Lung (tissue), 12 donors: ENCODE results near the gene SPAG17. TPM values are rescaled to one million over a fixed set of nuclear protein-coding genes. Genes with fewer than 3 reads are reported as not detected.

Source experiments
- ATAC-seq: fragments of 200-7000 bp; cut with Tn5 transposase; one replicate; pipeline ENCODE4 v1.9.1; 2020; ENCODE audit warnings: moderate number of reproducible peaks; ENCODE audit not compliant: insufficient read depth, low FRiP score
- DNase-seq, 3 donors: peaks; one replicate each; pipeline ENCODE4 v3.0.0-alpha.2; 2013 to 2017
- H3K27ac ChIP-seq, 2 donors: one replicate each; pipeline ENCODE4 v1.5.1; 2013; ENCODE audit warnings: mild to moderate bottlenecking in 2 of 2, moderate library complexity in 2 of 2, control low read depth in 1 of 2, inconsistent platforms in 1 of 2, low read depth in 1 of 2, low read length in 1 of 2
- H3K27me3 ChIP-seq, 3 donors: one replicate each; pipeline ENCODE4 v1.5.1; 2013; ENCODE audit warnings: low read length in 2 of 3; ENCODE audit not compliant: control insufficient read depth in 3 of 3, insufficient read depth in 3 of 3
- H3K36me3 ChIP-seq, 4 donors: one replicate each; pipeline ENCODE4 v1.5.1; 2013; ENCODE audit warnings: low read length in 4 of 4, mild to moderate bottlenecking in 1 of 4, moderate library complexity in 1 of 4; ENCODE audit not compliant: control insufficient read depth in 4 of 4, insufficient read depth in 4 of 4
- H3K4me1 ChIP-seq, 5 donors: one replicate each; pipeline ENCODE4 v1.5.1; 2013; ENCODE audit warnings: low read length in 5 of 5, mild to moderate bottlenecking in 2 of 5, moderate library complexity in 1 of 5; ENCODE audit not compliant: control insufficient read depth in 5 of 5, insufficient read depth in 5 of 5
- H3K4me3 ChIP-seq: one replicate; pipeline ENCODE4 v1.5.1; 2013; ENCODE audit warnings: mild to moderate bottlenecking, control low read depth, moderate library complexity
- H3K9ac ChIP-seq, 2 donors: one replicate each; pipeline ENCODE4 v1.5.1; 2013; ENCODE audit warnings: low read length in 2 of 2, control low read depth in 1 of 2; ENCODE audit not compliant: insufficient read depth in 1 of 2
- H3K9me3 ChIP-seq, 4 donors: one replicate each; pipeline ENCODE4 v1.5.1; 2013; ENCODE audit warnings: low read length in 3 of 4, mild to moderate bottlenecking in 1 of 4, moderate library complexity in 1 of 4; ENCODE audit not compliant: control insufficient read depth in 4 of 4, insufficient read depth in 3 of 4
- CTCF ChIP-seq: IDR thresholded peaks from 2 replicates; pipeline ENCODE4 v1.5.1; 2012; ENCODE audit warnings: mild to moderate bottlenecking; ENCODE audit errors: control extremely low read depth, extremely low read depth
- WGBS, 2 donors: extraction: QIAGEN DNeasy Blood & Tissue Kit; methylation state at CpG; one replicate each; pipeline ENCODE4 v1.1.7; 2013; 5-methylcytosine and 5-hydroxymethylcytosine counted together
- polyA plus RNA-seq, 2 donors: library from polyadenylated mRNA; stranded (reverse); fragments of 200-250 nt; gene quantifications; one replicate each; pipeline ENCODE4 v1.2.1, GENCODE V29; 2013
- total RNA-seq, 2 donors: library from RNA; depleted of rRNA in 1 of 2; stranded (reverse); fragments of >200 nt in 1 of 2; gene quantifications; one replicate each; pipeline ENCODE4 v1.2.1, GENCODE V29; 2014 to 2021
- donor health status: control.
- donor health status: control.
- donor health status: Bipolar disorder and iron deficiency.
- donor health status: healthy.
- donor health status: DM: yes; HTN: yes; CAD: no.

Gene SPAG17
- total and polyA plus RNA-seq, 4 donors: 3.3 to 40.0 (median 12.4) TPM

GRCh38 chr1:118206966-118207365 is 21.9 kb upstream of the SPAG17 start:
- no peak overlapping the region for H3K27ac ChIP-seq
- H3K27me3 ChIP-seq: no peaks in the 10 kb centered on the region
- ATAC-seq: no peak
- no peak for DNase-seq
- no peaks in the 10 kb centered on the region for H3K4me1 ChIP-seq
- H3K9ac ChIP-seq: no peak overlapping the region
- H3K9me3 ChIP-seq: peaks cover 0 to 4% (median 0%) of the 10 kb centered on the region in 4 donors
- no peak overlapping the region for H3K4me3 ChIP-seq
- no peaks in the 10 kb centered on the region for H3K36me3 ChIP-seq
- no peak for TF ChIP-seq CTCF

- no peak overlapping the region for H3K27ac ChIP-seq
- no peak overlapping the region for H3K4me3 ChIP-seq
- no peaks in the 10 kb centered on the region for H3K4me1 ChIP-seq
- H3K9ac ChIP-seq: no peak overlapping the region
- peaks cover 0 to 2% (median 0%) of the 10 kb centered on the region in 4 donors for H3K9me3 ChIP-seq
- H3K36me3 ChIP-seq: no peaks in the 10 kb centered on the region
- no peak for TF ChIP-seq CTCF
- DNase-seq (no peak), ATAC-seq (no peak)
- no peaks in the 10 kb centered on the region for H3K27me3 ChIP-seq
Measured at GRCh38 chr1:118204648-118205047, 19.6 kb upstream of the SPAG17 start.

GRCh38 chr1:118204105-118204504 is 19.1 kb upstream of the SPAG17 start:
- TF ChIP-seq CTCF: no peak

GRCh38 chr1:118202076-118202608 is 17.1 kb upstream of the SPAG17 start:
- Histone ChIP-seq H3K9ac (no peak overlapping the region), H3K27me3 (no peaks in the 10 kb centered on the region), H3K4me1 (no peaks in the 10 kb centered on the region), H3K9me3 (peaks cover 0 to 2% (median 0%) of the 10 kb centered on the region in 4 donors), H3K27ac (no peak overlapping the region), H3K4me3 (no peak overlapping the region), H3K36me3 (no peaks in the 10 kb centered on the region)
- DNase-seq (no peak), ATAC-seq (no peak)
- WGBS, 2 donors: 86 to 87% methylated on average over 2 of the region's 2 CpGs
- TF ChIP-seq CTCF: no peak

More at GRCh38 chr1:118204105-118204504, 19.1 kb upstream of the SPAG17 start:
- Histone ChIP-seq H3K9me3 (peaks cover 0 to 2% (median 0%) of the 10 kb centered on the region in 4 donors), H3K4me3 (no peak overlapping the region), H3K4me1 (no peaks in the 10 kb centered on the region), H3K27me3 (no peaks in the 10 kb centered on the region), H3K27ac (no peak overlapping the region), H3K36me3 (no peaks in the 10 kb centered on the region), H3K9ac (no peak overlapping the region)
- 78 to 84% methylated on average over 3 of the region's 3 CpGs for WGBS, 2 donors
- no peak for ATAC-seq
- no peak for DNase-seq
